ENCODE results near the gene SKAP1. TPM values are rescaled to one million over a fixed set of nuclear protein-coding genes. Genes with fewer than 3 reads are reported as not detected.

The SKAP1 gene
- total and polyA plus RNA-seq, 8 donors: 2.4 to 4.4 (median 3.2) TPM; not detected in 2

DNA sequence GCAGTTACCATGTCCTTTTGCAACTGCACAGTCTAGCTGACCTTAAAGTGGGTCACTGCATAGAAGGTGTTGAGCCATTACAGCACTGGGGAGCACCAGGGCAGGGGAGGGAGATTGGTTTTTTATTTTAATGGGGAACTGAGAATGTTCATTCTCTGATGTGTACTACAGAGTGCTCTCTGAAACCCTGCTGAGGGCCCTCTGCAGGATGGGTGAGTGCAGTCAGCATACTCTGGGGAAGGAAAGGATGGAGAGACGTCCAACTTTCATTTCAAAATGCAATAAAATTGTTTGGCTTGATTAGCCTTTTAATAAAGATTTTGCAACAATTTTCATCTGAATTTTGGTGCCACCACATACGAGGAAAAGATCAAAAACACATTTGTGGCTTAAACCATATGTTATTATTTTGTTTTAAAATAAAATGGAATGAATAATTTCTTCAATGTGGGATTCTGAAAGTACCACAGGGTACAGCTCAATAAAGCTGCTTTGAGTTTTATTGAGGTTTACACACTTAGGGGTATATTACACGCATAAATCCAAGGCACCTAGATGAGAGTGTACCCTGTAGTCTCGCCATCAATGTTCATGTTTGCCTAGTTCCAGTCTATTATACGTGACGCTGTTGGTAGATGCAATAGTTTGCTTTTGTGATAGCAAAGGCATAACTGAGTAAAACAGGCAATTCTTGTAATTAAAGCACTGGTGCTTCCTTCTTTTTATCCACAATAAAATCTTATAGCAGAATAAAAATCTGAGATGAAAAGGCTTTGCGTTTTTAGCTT, 249.0 kb downstream of the SKAP1 start:
- TF ChIP-seq, protein P1, sequence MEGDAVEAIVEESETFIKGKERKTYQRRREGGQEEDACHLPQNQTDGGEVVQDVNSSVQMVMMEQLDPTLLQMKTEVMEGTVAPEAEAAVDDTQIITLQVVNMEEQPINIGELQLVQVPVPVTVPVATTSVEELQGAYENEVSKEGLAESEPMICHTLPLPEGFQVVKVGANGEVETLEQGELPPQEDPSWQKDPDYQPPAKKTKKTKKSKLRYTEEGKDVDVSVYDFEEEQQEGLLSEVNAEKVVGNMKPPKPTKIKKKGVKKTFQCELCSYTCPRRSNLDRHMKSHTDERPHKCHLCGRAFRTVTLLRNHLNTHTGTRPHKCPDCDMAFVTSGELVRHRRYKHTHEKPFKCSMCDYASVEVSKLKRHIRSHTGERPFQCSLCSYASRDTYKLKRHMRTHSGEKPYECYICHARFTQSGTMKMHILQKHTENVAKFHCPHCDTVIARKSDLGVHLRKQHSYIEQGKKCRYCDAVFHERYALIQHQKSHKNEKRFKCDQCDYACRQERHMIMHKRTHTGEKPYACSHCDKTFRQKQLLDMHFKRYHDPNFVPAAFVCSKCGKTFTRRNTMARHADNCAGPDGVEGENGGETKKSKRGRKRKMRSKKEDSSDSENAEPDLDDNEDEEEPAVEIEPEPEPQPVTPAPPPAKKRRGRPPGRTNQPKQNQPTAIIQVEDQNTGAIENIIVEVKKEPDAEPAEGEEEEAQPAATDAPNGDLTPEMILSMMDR (IDR thresholded peaks at IDR 0.05): no peak
- TF ChIP-seq EP300 (IDR thresholded peaks at IDR 0.05) (no peak), POLR2A (IDR thresholded peaks at IDR 0.05) (no peak), POLR2AphosphoS5 (IDR thresholded peaks at IDR 0.05) (no peak)
- 78 to 82% (median 79%) methylated on average over 7 of the region's 7 CpGs for WGBS, 5 donors
- Histone ChIP-seq H3K36me3 (no peaks in the 10 kb centered on the region), H3K9me3 (no peaks in the 10 kb centered on the region), H3K27me3 (peaks cover 0 to 23% (median 7%) of the 10 kb centered on the region in 3 donors), H3K27ac (no peak overlapping the region), H3K4me3 (no peak overlapping the region), H3K4me1 (no peaks in the 10 kb centered on the region)
- no peak for DNase-seq
- intact Hi-C loops (cut with DNase I; ENCODE audit: low total_unique reads): no loop called here

DNA sequence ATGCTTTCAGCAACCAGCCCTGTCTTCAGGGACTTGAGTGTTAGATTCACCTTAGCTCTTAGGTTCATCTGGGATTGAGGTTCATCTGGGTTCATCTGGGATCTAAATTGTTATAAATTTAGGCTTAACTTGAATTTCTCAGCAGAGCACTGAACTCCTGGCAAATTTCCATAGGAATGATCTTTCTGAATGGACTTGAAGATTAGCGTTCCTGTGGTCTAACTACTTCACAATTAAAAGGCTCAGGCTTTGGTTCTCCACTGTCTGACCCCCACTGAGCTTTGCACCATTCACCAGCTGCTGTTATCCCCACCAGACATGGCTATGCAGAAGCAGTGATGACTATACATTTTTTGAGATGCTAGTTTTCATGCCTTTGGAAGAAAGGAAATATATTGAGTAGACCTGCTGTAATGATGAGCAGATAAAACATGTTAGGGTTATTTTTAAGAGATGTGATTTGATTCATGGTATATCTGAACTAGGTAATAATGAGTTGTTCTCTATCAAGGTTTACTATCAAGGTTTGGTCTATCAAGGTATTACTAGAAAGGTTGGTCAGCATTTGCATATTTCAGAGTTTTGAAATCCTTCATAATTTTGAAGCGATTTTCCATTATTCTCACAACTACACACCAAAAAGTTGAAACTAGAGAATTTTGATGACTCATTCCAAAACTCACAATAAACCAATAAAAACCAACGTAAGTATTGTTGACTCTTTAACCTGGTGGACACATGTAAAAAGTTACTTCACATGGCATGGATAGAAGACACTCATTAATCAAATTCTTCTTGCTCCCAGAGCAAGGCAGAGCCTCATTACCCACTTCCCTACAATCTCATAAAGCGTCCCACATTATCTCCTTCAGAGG, 250.7 kb downstream of the SKAP1 start:
- H3K9me3 ChIP-seq: no peaks in the 10 kb centered on the region
- H3K27me3 ChIP-seq: peaks cover 0 to 15% (median 0%) of the 10 kb centered on the region in 3 donors
- no peak for DNase-seq
- H3K36me3 ChIP-seq: no peaks in the 10 kb centered on the region
- no peaks in the 10 kb centered on the region for H3K4me1 ChIP-seq
- intact Hi-C loops (cut with DNase I; ENCODE audit: low total_unique reads): no loop called here
- WGBS, 5 donors: 65 to 78% (median 71%) methylated on average over 4 of the region's 4 CpGs
- no peak overlapping the region for H3K4me3 ChIP-seq
- no peak overlapping the region for H3K27ac ChIP-seq
- TF ChIP-seq POLR2A (IDR thresholded peaks at IDR 0.05): no peak

DNA sequence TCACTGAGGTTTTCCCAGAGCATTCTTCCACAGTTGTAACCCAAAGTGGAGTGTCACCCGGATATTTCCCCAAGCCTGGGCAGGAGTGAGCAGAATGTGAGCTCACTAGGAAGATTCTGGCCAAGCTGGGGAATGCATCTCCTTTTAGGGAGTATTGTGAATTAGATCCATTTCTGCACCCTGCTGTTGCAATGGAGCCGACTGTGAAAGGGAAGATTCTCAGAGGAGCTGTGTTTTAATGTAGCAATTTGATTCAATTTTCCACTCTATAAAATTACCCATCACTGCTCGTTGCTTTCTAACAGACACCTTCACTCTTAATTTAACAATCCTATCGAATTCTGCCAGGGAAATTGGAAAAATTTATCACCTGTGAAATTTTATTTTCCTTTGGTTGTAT, 251.7 kb downstream of the SKAP1 start:
- H3K27ac ChIP-seq: no peak overlapping the region
- H3K4me3 ChIP-seq: no peak overlapping the region
- peaks cover 0 to 13% (median 0%) of the 10 kb centered on the region in 3 donors for H3K27me3 ChIP-seq
- H3K9me3 ChIP-seq: no peaks in the 10 kb centered on the region
- TF ChIP-seq, protein P1 (IDR thresholded peaks at IDR 0.05): no peak
- TF ChIP-seq EP300 (IDR thresholded peaks at IDR 0.05) (no peak), POLR2A (IDR thresholded peaks at IDR 0.05) (no peak), POLR2AphosphoS5 (IDR thresholded peaks at IDR 0.05) (no peak)
- no peaks in the 10 kb centered on the region for H3K36me3 ChIP-seq
- no peaks in the 10 kb centered on the region for H3K4me1 ChIP-seq
- intact Hi-C loops (cut with DNase I; ENCODE audit: low total_unique reads): no loop called here
- DNase-seq: no peak
- WGBS, 5 donors: 82 to 89% (median 83%) methylated on average over 4 of the region's 4 CpGs

DNA sequence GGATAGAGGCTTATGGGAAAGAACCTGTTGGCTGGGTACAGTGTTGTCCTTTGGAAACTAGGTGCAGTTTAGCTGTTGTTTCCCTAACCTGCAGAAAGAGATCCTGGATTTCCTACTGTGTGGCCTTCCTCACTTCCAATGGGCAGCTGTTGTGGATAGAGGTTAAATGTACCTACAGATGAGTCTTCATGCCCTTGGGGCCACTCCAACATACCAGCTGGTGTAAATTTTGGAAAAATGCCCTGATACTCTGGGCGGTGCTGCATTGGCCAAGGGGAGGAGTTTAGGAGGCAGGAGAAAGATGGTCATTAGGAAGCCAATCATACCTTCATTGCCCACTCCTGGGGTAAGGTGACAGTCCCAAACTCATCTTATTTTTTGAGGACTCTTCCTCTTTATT, 252.2 kb downstream of the SKAP1 start:
- intact Hi-C loops (cut with DNase I; ENCODE audit: low total_unique reads): no loop called here
- Histone ChIP-seq H3K36me3 (no peaks in the 10 kb centered on the region), H3K27ac (no peak overlapping the region), H3K27me3 (peaks cover 0 to 13% (median 0%) of the 10 kb centered on the region in 3 donors), H3K4me1 (no peaks in the 10 kb centered on the region), H3K4me3 (no peak overlapping the region), H3K9me3 (no peaks in the 10 kb centered on the region)
- TF ChIP-seq POLR2AphosphoS5 (IDR thresholded peaks at IDR 0.05): no peak
- TF ChIP-seq, protein P1 (IDR thresholded peaks at IDR 0.05): no peak
- TF ChIP-seq POLR2A (IDR thresholded peaks at IDR 0.05): no peak
- DNase-seq: no peak
- WGBS, 5 donors: 44 to 71% (median 56%) methylated on average over 1 of the region's 1 CpG

Measured in stomach (tissue), 9 donors.